SK-N-SH treated with all-trans-retinoic acid at 6 μM for 48 hours (cell line): Measurements from ENCODE around the gene OR7A10.

Experiments
- ATAC-seq: fragments of 200-7000 bp; cut with Tn5 transposase; 3 replicates; pipeline ENCODE4 v1.9.1; 2020; ENCODE audit warnings: mild to moderate bottlenecking, moderate library complexity
- ARNTL ChIP-seq: fragments of 450-650 bp; formaldehyde crosslinking; IDR thresholded peaks from 2 replicates; pipeline ENCODE4 v1.5.0; 2020; ENCODE audit warnings: low read depth, mild to moderate bottlenecking, moderate library complexity, borderline replicate concordance
- CREB5 ChIP-seq: fragments of 250-450 bp; sonication (Bioruptor Pico); IDR thresholded peaks from 2 replicates; pipeline ENCODE4 v1.5.1; 2020; ENCODE audit warnings: low read depth, mild to moderate bottlenecking, moderate library complexity
- CSDC2 ChIP-seq: fragments of 250-450 bp; sonication (Bioruptor Pico); IDR thresholded peaks from 2 replicates; pipeline ENCODE4 v1.5.0; 2020; ENCODE audit warnings: mild to moderate bottlenecking, moderate library complexity
- CSRNP3 ChIP-seq: fragments of 250-450 bp; sonication (Bioruptor Pico); IDR thresholded peaks from 2 replicates; pipeline ENCODE4 v1.5.1; 2021; ENCODE audit warnings: mild to moderate bottlenecking, moderate library complexity
- ESRRG ChIP-seq: fragments of 250-450 bp; sonication (Bioruptor Pico); IDR thresholded peaks from 2 replicates; pipeline ENCODE4 v1.6.1; 2021; ENCODE audit warnings: mild to moderate bottlenecking
- GLIS3 ChIP-seq: fragments of 250-450 bp; sonication (Bioruptor Pico); IDR thresholded peaks from 2 replicates; pipeline ENCODE4 v1.5.0; 2020; ENCODE audit warnings: mild to moderate bottlenecking, moderate library complexity
- ISL1 ChIP-seq: fragments of 250-450 bp; sonication (Bioruptor Pico); IDR thresholded peaks from 2 replicates; pipeline ENCODE4 v2.1.2; 2022; ENCODE audit warnings: mild to moderate bottlenecking, moderate library complexity
- OSR1 ChIP-seq: fragments of 250-450 bp; sonication (Bioruptor Pico); IDR thresholded peaks from 2 replicates; pipeline ENCODE4 v1.8.0; 2022; ENCODE audit warnings: moderate library complexity, mild to moderate bottlenecking, inconsistent platforms
- PATZ1 ChIP-seq: fragments of 250-450 bp; sonication (Bioruptor Pico); IDR thresholded peaks from 2 replicates; pipeline ENCODE4 v1.8.0; 2020; ENCODE audit warnings: mild to moderate bottlenecking, moderate library complexity, borderline replicate concordance
- PPARA ChIP-seq: fragments of 250-450 bp; sonication (Bioruptor Pico); IDR thresholded peaks from 2 replicates; pipeline ENCODE4 v1.5.0; 2020; ENCODE audit warnings: mild to moderate bottlenecking, borderline replicate concordance
- SNAI2 ChIP-seq: fragments of 250-450 bp; sonication (Bioruptor Pico); IDR thresholded peaks from 2 replicates; pipeline ENCODE4 v1.5.0; 2020; ENCODE audit warnings: mild to moderate bottlenecking, moderate library complexity
- TCF4 ChIP-seq: fragments of 250-450 bp; sonication (Bioruptor Pico); IDR thresholded peaks from 2 replicates; pipeline ENCODE4 v1.8.0; 2021; ENCODE audit warnings: mild to moderate bottlenecking, moderate library complexity, borderline replicate concordance
- TOX ChIP-seq: fragments of 250-450 bp; sonication (Bioruptor Pico); IDR thresholded peaks from 2 replicates; pipeline ENCODE4 v1.8.0; 2021; ENCODE audit warnings: mild to moderate bottlenecking, moderate library complexity, borderline replicate concordance
- TSHZ2 ChIP-seq: fragments of 250-450 bp; sonication (Bioruptor Pico); IDR thresholded peaks from 2 replicates; pipeline ENCODE4 v1.5.0; 2020; ENCODE audit warnings: mild to moderate bottlenecking, moderate library complexity
- ZFP3 ChIP-seq: fragments of 250-450 bp; sonication (Bioruptor Pico); IDR thresholded peaks from 2 replicates; pipeline ENCODE4 v1.5.0; 2020; ENCODE audit warnings: mild to moderate bottlenecking, moderate library complexity
- ZFP30 ChIP-seq: fragments of 450-650 bp; formaldehyde crosslinking; IDR thresholded peaks from 2 replicates; pipeline ENCODE4 v1.5.0; 2022; ENCODE audit warnings: mild to moderate bottlenecking, moderate library complexity
- ZNF565 ChIP-seq: fragments of 450-650 bp; formaldehyde crosslinking; conservative IDR thresholded peaks from 2 replicates; pipeline ENCODE4 v1.5.0; 2020; ENCODE audit warnings: low read depth, mild to moderate bottlenecking, moderate library complexity
- ZNF8 ChIP-seq: fragments of 450-650 bp; formaldehyde crosslinking; IDR thresholded peaks from 2 replicates; pipeline ENCODE4 v1.5.0; 2020; ENCODE audit warnings: mild to moderate bottlenecking, moderate library complexity

The OR7A10 gene

GRCh38 chr19:14817052-14817451, 31.7 kb downstream of the OR7A10 start (continued):
- TF ChIP-seq PATZ1 (CRISPR knock-in tag), result no peak
- TF ChIP-seq TCF4, result no peak

- ATAC-seq, result no peak
- TF ChIP-seq CSDC2 (CRISPR knock-in tag), result no peak
- TF ChIP-seq SNAI2 (CRISPR knock-in tag), result no peak
- TF ChIP-seq TOX (CRISPR knock-in tag), result no peak
- no peak for TF ChIP-seq PATZ1 (CRISPR knock-in tag)
- TF ChIP-seq ZNF8 (CRISPR knock-in tag), result no peak
- no peak for TF ChIP-seq OSR1
- TF ChIP-seq GLIS3 (CRISPR knock-in tag), result no peak
- TF ChIP-seq TSHZ2 (CRISPR knock-in tag), result no peak
- TF ChIP-seq ESRRG (CRISPR knock-in tag), result no peak
- no peak for TF ChIP-seq ISL1 (CRISPR knock-in tag)
- TF ChIP-seq, all 23 proteins: peak for 0
Measured at GRCh38 chr19:14814982-14815652, 33.6 kb downstream of the OR7A10 start.

- TF ChIP-seq CREB5 (no peak), CSRNP3 (CRISPR knock-in tag) (no peak), GLIS3 (CRISPR knock-in tag) (no peak), TOX (CRISPR knock-in tag) (no peak), ARNTL (no peak), PPARA (CRISPR knock-in tag) (no peak), SNAI2 (CRISPR knock-in tag) (no peak), ESRRG (CRISPR knock-in tag) (no peak), ZFP3 (no peak), TSHZ2 (CRISPR knock-in tag) (no peak), ZFP30 (no peak), ISL1 (CRISPR knock-in tag) (no peak), ZNF565 (no peak), CSDC2 (CRISPR knock-in tag) (no peak)
- TF ChIP-seq, all 23 proteins: peak for 0
- ATAC-seq, result no peak
Measured at GRCh38 chr19:14809272-14810057, 39.3 kb downstream of the OR7A10 start.
